Stomach smooth muscle (tissue), 2 donors: Measurements from ENCODE around the gene SKIC3.

Source experiments
- H3K27ac ChIP-seq: one replicate; pipeline ENCODE4 v1.7.0; 2013; ENCODE audit warnings: mild to moderate bottlenecking, low read length, inconsistent platforms
- H3K27me3 ChIP-seq, 2 donors: one replicate each; pipeline ENCODE4 v1.7.0; 2013; ENCODE audit warnings: low read length in 2 of 2; ENCODE audit not compliant: insufficient read depth in 2 of 2, control insufficient read depth in 1 of 2
- H3K36me3 ChIP-seq, 2 donors: one replicate each; pipeline ENCODE4 v1.7.0; 2013; ENCODE audit warnings: low read length in 2 of 2; ENCODE audit not compliant: control insufficient read depth in 2 of 2, insufficient read depth in 2 of 2
- H3K4me1 ChIP-seq: one replicate; pipeline ENCODE4 v1.7.0; 2013; ENCODE audit warnings: low read length; ENCODE audit not compliant: control insufficient read depth, insufficient read depth
- H3K4me3 ChIP-seq, 2 donors: one replicate each; pipeline ENCODE4 v1.7.0; 2013; ENCODE audit warnings: low read length in 2 of 2
- H3K9ac ChIP-seq, 2 donors: one replicate each; pipeline ENCODE4 v1.7.0; 2013; ENCODE audit warnings: low read length in 2 of 2, mild to moderate bottlenecking in 1 of 2
- H3K9me3 ChIP-seq, 2 donors: one replicate each; pipeline ENCODE4 v1.7.0; 2013; ENCODE audit warnings: low read length in 2 of 2; ENCODE audit not compliant: control insufficient read depth in 2 of 2
- donor health status: healthy.
- donor health status: Pancreatic carcinoma.

Gene SKIC3

DNA sequence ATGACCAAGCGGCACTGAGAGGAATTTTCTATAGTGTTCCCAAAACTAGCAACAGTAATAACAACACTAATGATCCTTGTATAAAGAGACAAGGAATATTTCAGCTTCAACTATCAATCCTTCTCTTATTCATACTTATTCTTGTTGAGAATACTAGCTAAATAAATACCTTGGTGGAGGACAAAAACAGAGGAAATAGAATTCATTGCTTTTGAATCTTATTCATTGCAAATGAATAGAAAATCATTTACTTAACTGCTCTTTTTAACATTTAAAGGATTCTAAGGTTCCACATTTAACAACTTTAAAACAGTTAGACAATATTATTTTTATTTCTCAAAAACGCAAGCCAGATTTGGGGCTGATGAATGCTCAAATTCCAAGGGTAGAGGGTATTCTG lies 22.4 kb downstream of the SKIC3 start:
- H3K36me3 ChIP-seq: peaks cover 6 to 17% of the 10 kb centered on the region in 2 donors
- no peak overlapping the region for H3K27ac ChIP-seq
- no peaks in the 10 kb centered on the region for H3K27me3 ChIP-seq
- no peaks in the 10 kb centered on the region for H3K9me3 ChIP-seq
- H3K9ac ChIP-seq: no peak overlapping the region
- H3K4me1 ChIP-seq: no peaks in the 10 kb centered on the region
- H3K4me3 ChIP-seq: no peak overlapping the region

DNA sequence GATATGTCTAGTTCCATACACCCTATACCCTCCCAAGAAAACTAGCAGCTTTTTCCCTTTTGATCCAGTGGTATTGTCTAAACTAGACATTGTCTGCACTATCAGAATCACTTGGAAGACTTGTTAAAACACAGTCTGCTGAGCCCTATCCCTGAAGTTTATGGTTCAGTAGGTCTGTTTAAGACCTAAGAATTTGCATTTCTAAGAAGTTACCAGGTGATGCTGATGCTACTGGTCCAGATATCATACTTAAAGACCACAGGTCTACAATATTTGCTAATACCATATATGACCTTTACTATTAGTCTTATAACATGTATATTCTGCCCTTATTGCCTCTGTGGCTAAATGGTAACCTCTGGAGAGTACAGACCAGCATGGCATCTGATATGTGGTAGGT lies 23.3 kb downstream of the SKIC3 start:
- Histone ChIP-seq H3K27me3 (no peaks in the 10 kb centered on the region), H3K27ac (no peak overlapping the region), H3K4me3 (no peak overlapping the region), H3K36me3 (peaks cover 8 to 19% of the 10 kb centered on the region in 2 donors), H3K9ac (no peak overlapping the region), H3K4me1 (no peaks in the 10 kb centered on the region), H3K9me3 (no peaks in the 10 kb centered on the region)

DNA sequence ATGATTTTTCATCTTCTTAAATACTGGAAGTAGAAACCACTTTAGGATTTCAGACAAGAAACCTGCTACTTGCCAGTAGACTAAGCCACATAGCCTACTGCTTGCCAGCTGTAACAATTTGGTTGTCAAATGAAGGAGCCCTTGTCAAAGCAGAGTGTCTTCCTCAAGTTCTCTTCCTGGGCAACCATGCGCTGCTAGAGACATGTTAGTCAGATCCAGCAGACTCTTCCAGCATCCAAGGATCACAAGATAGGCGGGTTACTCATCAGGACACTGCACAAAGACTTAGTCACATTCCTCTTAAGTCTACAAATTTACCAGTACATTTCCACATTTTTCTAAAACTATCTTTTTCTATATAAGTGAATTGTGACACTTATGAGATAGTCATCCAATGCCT lies 24.4 kb downstream of the SKIC3 start:
- H3K9me3 ChIP-seq: no peaks in the 10 kb centered on the region
- no peak overlapping the region for H3K27ac ChIP-seq
- H3K27me3 ChIP-seq: no peaks in the 10 kb centered on the region
- H3K4me1 ChIP-seq: no peaks in the 10 kb centered on the region
- peaks cover 8 to 17% of the 10 kb centered on the region in 2 donors for H3K36me3 ChIP-seq
- H3K9ac ChIP-seq: no peak overlapping the region
- no peak overlapping the region for H3K4me3 ChIP-seq

DNA sequence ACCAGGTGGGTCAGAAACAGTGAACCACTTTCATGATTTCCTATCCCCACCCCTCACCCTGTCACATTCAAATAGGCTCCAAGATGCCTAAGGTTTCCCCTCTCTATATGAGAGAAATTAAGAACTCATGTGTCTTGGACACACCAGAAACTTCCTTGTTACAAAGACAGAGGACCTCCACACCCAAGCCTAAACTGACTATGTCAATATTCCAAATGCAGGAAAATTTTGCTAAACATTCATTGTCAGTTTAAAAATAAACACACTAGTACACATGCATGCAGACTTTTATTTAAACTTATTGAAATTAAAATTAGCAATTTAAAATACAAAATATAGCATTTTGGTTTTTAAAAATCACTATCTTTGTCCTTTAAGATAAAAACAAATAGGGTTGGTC lies 26.2 kb downstream of the SKIC3 start:
- H3K36me3 ChIP-seq: peaks cover 8 to 27% of the 10 kb centered on the region in 2 donors

DNA sequence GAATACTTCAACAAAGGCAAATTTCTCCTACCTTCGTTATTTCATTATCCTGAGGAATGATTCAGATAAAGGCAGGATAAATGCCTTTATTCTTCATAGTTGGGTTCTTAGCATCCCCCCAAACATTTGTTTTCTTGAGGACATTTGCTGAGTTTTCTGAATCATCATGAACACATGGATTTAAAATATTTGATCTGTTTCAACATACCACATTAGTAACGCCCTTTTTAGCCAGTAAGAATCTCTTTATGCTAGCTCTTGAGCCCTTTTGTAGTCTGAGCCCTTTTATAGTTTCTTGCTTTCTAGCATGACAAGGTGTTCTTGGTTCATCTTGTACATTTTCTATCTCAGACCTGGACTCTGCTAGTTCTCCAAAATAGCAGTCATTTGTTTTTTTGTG lies 27.9 kb downstream of the SKIC3 start:
- H3K9me3 ChIP-seq: no peaks in the 10 kb centered on the region
- no peak overlapping the region for H3K4me3 ChIP-seq
- H3K4me1 ChIP-seq: no peaks in the 10 kb centered on the region
- H3K27ac ChIP-seq: no peak overlapping the region
- H3K9ac ChIP-seq: no peak overlapping the region
- H3K27me3 ChIP-seq: no peaks in the 10 kb centered on the region
- H3K36me3 ChIP-seq: peaks cover 11 to 33% of the 10 kb centered on the region in 2 donors

More for the DNA sequence above, 26.2 kb downstream of the SKIC3 start:
- Histone ChIP-seq H3K4me1 (no peaks in the 10 kb centered on the region), H3K4me3 (no peak overlapping the region), H3K9me3 (no peaks in the 10 kb centered on the region), H3K9ac (no peak overlapping the region), H3K27me3 (no peaks in the 10 kb centered on the region), H3K27ac (no peak overlapping the region)

DNA sequence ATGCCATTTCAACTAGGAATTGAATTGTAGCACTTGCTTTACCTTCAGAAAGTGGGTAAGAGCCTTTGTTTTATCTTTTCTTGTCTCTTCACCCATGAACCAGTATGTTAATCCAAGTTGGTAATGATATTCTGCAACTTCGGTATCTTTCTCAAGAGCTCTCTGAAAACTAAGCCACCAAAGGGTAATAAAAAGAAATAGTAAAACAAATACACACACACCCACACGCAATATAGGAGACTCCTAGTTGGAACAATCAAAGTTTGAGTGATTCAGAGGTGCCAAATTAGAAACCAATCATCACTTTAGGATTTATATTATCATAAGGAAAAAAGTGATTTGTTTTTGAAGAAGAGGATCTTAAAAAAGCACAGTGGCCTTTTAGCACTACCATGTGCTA lies 30.4 kb downstream of the SKIC3 start:
- no peak overlapping the region for H3K4me3 ChIP-seq
- H3K9me3 ChIP-seq: no peaks in the 10 kb centered on the region
- H3K27me3 ChIP-seq: no peaks in the 10 kb centered on the region
- H3K27ac ChIP-seq: no peak overlapping the region
- no peaks in the 10 kb centered on the region for H3K4me1 ChIP-seq
- H3K36me3 ChIP-seq: peaks cover 7 to 34% of the 10 kb centered on the region in 2 donors
- no peak overlapping the region for H3K9ac ChIP-seq

DNA sequence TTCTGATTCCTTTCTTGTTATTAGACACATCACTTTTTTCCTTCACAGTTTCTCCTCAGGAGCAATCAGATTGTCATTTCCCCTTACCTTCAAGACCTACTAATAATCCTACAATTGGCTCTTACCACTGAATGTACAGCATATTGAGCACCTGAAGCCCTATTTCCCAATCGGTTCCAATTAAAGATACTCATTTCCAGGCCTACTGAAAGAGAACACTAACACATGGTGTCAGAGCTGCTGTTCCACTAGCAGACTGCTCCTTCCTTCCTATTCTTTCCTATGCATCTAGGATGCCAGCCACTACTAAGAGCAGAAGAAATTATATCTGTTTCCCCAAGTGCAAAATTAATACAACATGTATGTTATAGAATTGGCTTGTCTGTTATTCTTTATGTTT lies 34.6 kb downstream of the SKIC3 start:
- no peaks in the 10 kb centered on the region for H3K27me3 ChIP-seq
- H3K27ac ChIP-seq: no peak overlapping the region
- H3K9me3 ChIP-seq: no peaks in the 10 kb centered on the region
- H3K4me1 ChIP-seq: no peaks in the 10 kb centered on the region
- no peak overlapping the region for H3K4me3 ChIP-seq
- peaks cover 9 to 36% of the 10 kb centered on the region in 2 donors for H3K36me3 ChIP-seq
- H3K9ac ChIP-seq: no peak overlapping the region

DNA sequence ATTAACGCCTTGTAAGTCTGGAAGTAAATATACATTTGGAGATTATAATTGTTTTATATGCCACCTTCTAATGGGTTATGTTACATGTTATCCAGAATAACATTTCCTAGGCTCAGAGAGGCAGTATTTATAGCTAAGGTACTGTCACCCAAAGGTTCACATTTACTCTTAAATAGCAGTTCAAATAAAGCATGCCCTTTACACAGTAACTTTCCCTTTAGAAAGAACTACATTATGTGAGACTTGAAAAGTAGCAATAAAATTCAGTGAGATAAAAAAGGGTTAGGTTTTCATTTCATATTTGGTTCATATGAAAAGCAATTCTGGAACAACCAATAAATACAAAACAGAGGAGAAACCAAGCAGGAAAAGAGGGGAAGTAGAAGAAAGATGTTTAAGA lies 35.1 kb downstream of the SKIC3 start:
- H3K4me1 ChIP-seq: no peaks in the 10 kb centered on the region
- H3K9ac ChIP-seq: no peak overlapping the region
- H3K9me3 ChIP-seq: no peaks in the 10 kb centered on the region
- no peaks in the 10 kb centered on the region for H3K27me3 ChIP-seq
- H3K27ac ChIP-seq: no peak overlapping the region
- no peak overlapping the region for H3K4me3 ChIP-seq
- H3K36me3 ChIP-seq: peaks cover 9 to 39% of the 10 kb centered on the region in 2 donors

DNA sequence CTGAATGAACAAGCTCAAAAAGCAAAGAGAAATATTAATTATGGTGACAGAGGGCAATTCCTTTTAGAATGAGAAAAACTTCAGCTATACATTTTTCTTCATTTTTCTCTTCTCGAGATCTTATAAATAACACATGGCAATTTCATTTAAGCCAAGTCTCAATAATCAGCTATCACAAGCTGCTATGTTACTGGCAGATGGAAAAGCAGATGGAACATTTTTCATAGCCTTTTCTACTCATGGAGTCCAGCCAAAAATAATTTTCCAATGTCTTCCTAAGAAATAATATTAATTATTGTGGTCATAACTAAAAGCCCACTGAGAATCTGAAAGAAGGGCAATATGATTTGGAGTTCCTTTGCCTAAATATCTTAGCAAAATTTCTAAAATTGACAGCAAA lies 35.6 kb downstream of the SKIC3 start:
- Histone ChIP-seq H3K9me3 (no peaks in the 10 kb centered on the region), H3K27me3 (no peaks in the 10 kb centered on the region), H3K4me1 (no peaks in the 10 kb centered on the region), H3K9ac (no peak overlapping the region), H3K4me3 (no peak overlapping the region), H3K36me3 (peaks cover 13 to 39% of the 10 kb centered on the region in 2 donors), H3K27ac (no peak overlapping the region)

DNA sequence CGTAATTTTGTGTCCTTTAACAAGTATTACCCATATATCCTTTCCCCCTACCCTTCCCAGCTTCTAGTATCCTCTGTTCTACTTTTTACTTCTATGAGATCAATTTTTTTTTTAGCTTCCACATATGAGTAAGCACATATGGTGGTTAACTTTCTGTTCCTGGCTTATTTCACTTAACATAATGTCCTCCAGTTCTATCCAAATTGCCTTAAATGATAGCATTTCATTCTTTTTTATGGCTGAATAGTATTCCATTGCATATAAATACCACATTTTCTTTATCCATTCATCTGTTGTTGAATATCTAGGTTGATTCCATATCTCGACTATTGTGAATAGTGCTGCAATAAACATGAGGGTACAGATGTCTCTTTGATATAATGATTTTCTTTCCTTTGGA lies 36.4 kb downstream of the SKIC3 start:
- H3K27me3 ChIP-seq: no peaks in the 10 kb centered on the region
- no peak overlapping the region for H3K27ac ChIP-seq
- no peak overlapping the region for H3K4me3 ChIP-seq
- no peaks in the 10 kb centered on the region for H3K4me1 ChIP-seq
- H3K9ac ChIP-seq: no peak overlapping the region
- H3K36me3 ChIP-seq: peaks cover 18 to 40% of the 10 kb centered on the region in 2 donors
- no peaks in the 10 kb centered on the region for H3K9me3 ChIP-seq

DNA sequence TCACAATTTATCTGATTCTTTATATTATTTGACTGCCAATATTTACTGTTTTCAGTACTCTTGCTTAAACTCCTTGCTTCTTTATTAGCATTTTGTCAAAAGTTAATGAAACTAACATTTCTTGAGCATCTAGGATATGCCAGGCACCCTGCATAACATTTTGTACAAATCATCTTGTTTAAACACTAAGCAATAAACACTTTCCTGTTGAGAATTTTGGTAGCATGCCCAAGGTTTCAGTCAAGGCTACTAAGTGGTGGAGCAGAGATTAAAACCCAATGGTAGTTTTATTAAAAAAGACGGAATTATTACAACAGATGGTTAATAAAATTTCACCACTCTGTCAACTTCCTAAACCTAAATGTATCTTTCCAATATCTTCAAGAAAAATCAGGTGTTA lies 43.2 kb downstream of the SKIC3 start:
- Histone ChIP-seq H3K9me3 (no peaks in the 10 kb centered on the region), H3K9ac (no peak overlapping the region), H3K4me3 (no peak overlapping the region), H3K36me3 (peaks cover 28 to 51% of the 10 kb centered on the region in 2 donors), H3K27me3 (no peaks in the 10 kb centered on the region), H3K27ac (no peak overlapping the region), H3K4me1 (no peaks in the 10 kb centered on the region)
